Endodermal cell (in vitro differentiated cells): ENCODE measurements around the gene PSD2. TPM values are rescaled to one million over a fixed set of nuclear protein-coding genes. Genes with fewer than 3 reads are reported as not detected.

Experiments
- DNase-seq: peaks from one replicate; pipeline ENCODE4 v3.0.0-alpha.2; 2017
- H3K27ac ChIP-seq: 2 replicates; pipeline ENCODE4 v1.5.1; 2013; ENCODE audit warnings: mild to moderate bottlenecking, low read depth, low read length, moderate library complexity
- H3K27me3 ChIP-seq: 2 replicates; pipeline ENCODE4 v1.6.1; 2013; ENCODE audit warnings: mild to moderate bottlenecking, low read length, moderate library complexity; ENCODE audit not compliant: insufficient read depth, control insufficient read depth, poor library complexity, severe bottlenecking
- H3K36me3 ChIP-seq: 2 replicates; pipeline ENCODE4 v1.7.0; 2013; ENCODE audit warnings: mild to moderate bottlenecking, low read length, moderate library complexity; ENCODE audit not compliant: control insufficient read depth, insufficient read depth
- H3K4me1 ChIP-seq: one replicate; pipeline ENCODE4 v1.7.0; 2013; ENCODE audit warnings: low read length; ENCODE audit not compliant: control insufficient read depth, insufficient read depth
- H3K4me3 ChIP-seq: 2 replicates; pipeline ENCODE4 v1.5.1; 2013; ENCODE audit warnings: mild to moderate bottlenecking, low read length, moderate library complexity
- H3K9ac ChIP-seq: 2 replicates; pipeline ENCODE4 v1.6.1; 2013; ENCODE audit warnings: mild to moderate bottlenecking, low read length, moderate library complexity; ENCODE audit not compliant: poor library complexity, severe bottlenecking; ENCODE audit errors: extremely low read depth
- H3K9me3 ChIP-seq: 2 replicates; pipeline ENCODE4 v1.6.1; 2013; ENCODE audit warnings: mild to moderate bottlenecking, low read length, moderate library complexity; ENCODE audit not compliant: control insufficient read depth
- H3K27ac Mint-ChIP-seq: 2 replicates; pipeline ENCODE4 v1.8.0; 2020; ENCODE audit warnings: mixed read lengths
- H3K27me3 Mint-ChIP-seq: 2 replicates; pipeline ENCODE4 v1.8.0; 2021; ENCODE audit warnings: mild to moderate bottlenecking, mixed read lengths; ENCODE audit not compliant: insufficient read depth
- H3K36me3 Mint-ChIP-seq: 2 replicates; pipeline ENCODE4 v1.8.0; 2020; ENCODE audit warnings: low read depth, mixed read lengths
- H3K4me1 Mint-ChIP-seq: 2 replicates; pipeline ENCODE4 v1.8.0; 2020; ENCODE audit warnings: mixed read lengths
- H3K4me3 Mint-ChIP-seq: 2 replicates; pipeline ENCODE4 v1.8.0; 2020; ENCODE audit warnings: mild to moderate bottlenecking, moderate library complexity, mixed read lengths
- H3K9me3 Mint-ChIP-seq: 2 replicates; pipeline ENCODE4 v1.8.0; 2020; ENCODE audit warnings: mild to moderate bottlenecking, mixed read lengths
- CTCF ChIP-seq: fragments of 200-600 bp; sonication (generic); conservative IDR thresholded peaks from 2 replicates; pipeline ENCODE4 v1.5.0; 2021; ENCODE audit warnings: antibody characterized with exemption, mild to moderate bottlenecking
- WGBS, 2 experiments: methylation state at CpG; one replicate each; pipeline versions ENCODE4 v1.1.5 to v1.1.7; 2013; ENCODE audit warnings: missing lambda C conversion rate in 2 of 2, mixed read lengths in 1 of 2; ENCODE audit not compliant: insufficient coverage in 1 of 2, insufficient read length in 1 of 2; 5-methylcytosine and 5-hydroxymethylcytosine counted together
- total RNA-seq, 2 donors: library from RNA; stranded (reverse); fragmentation: NEBNext Ultra II Directional in 1 of 2; extraction: Animal tissue kit (Norgen Biotek cat#: 25700) in 1 of 2; gene quantifications; 2 replicates in 1 of 2; 3 replicates in 1 of 2; pipeline ENCODE4 v1.2.1, GENCODE V29; 2021

PSD2 gene
- total RNA-seq, 2 donors from 2014 or later: 0.55 to 2.5 TPM

GRCh38 chr5:139875957-139876356 lies 80.3 kb downstream of the PSD2 start:
- Histone ChIP-seq H3K27me3 (no peaks in the 10 kb centered on the region), H3K4me1 (no peaks in the 10 kb centered on the region), H3K9ac (no peak overlapping the region), H3K9me3 (peaks cover 6% of the 10 kb centered on the region), H3K27ac (no peak overlapping the region), H3K4me3 (no peak overlapping the region), H3K36me3 (no peaks in the 10 kb centered on the region)
- H3K36me3 Mint-ChIP-seq: peaks cover 8% of the 10 kb centered on the region
- TF ChIP-seq CTCF: no peak
- H3K27ac Mint-ChIP-seq: no peak overlapping the region
- 64 to 74% methylated on average over 2 of the region's 2 CpGs for WGBS, 2 experiments
- no peaks in the 10 kb centered on the region for H3K4me1 Mint-ChIP-seq
- DNase-seq: no peak
- H3K27me3 Mint-ChIP-seq: peaks cover 19% of the 10 kb centered on the region
- H3K9me3 Mint-ChIP-seq: peaks cover 4% of the 10 kb centered on the region
- no peak overlapping the region for H3K4me3 Mint-ChIP-seq

GRCh38 chr5:139877129-139877597 lies 81.6 kb downstream of the PSD2 start:
- no peaks in the 10 kb centered on the region for H3K27me3 ChIP-seq
- DNase-seq: no peak
- peaks cover 6% of the 10 kb centered on the region for H3K9me3 ChIP-seq
- H3K4me1 ChIP-seq: no peaks in the 10 kb centered on the region
- no peak for TF ChIP-seq CTCF
- Mint-ChIP-seq H3K27ac (no peak overlapping the region), H3K4me3 (no peak overlapping the region), H3K36me3 (peaks cover 8% of the 10 kb centered on the region), H3K4me1 (no peaks in the 10 kb centered on the region), H3K9me3 (peaks cover 4% of the 10 kb centered on the region), H3K27me3 (peaks cover 14% of the 10 kb centered on the region)
- WGBS, 2 experiments: 89% methylated on average over 3 to 6 of the region's 6 CpGs
- no peaks in the 10 kb centered on the region for H3K36me3 ChIP-seq
- no peak overlapping the region for H3K9ac ChIP-seq
- no peak overlapping the region for H3K4me3 ChIP-seq
- H3K27ac ChIP-seq: no peak overlapping the region

DNA sequence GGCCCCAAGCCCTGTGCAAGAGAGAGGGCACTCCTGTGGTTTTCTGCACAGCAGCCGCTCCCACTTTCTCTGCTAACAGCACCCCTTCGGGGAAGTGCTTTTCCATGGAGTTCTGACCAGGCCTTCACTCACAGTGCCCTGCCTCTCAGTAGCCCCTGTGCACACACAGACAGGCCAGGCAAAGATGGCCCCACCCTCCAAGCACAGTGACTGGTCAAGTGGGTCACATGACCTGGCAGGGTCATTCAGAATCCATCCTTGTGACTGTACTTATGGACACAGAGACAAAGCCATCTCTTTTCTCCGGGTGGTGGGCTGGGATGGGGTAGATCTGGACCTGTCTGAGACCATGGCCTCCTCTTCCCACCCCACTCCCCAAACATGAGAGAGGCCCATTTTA lies 82.5 kb downstream of the PSD2 start:
- 90 to 95% methylated on average over 2 to 3 of the region's 3 CpGs for WGBS, 2 experiments

More for the DNA sequence above, 82.5 kb downstream of the PSD2 start:
- Histone ChIP-seq H3K36me3 (no peaks in the 10 kb centered on the region), H3K9ac (no peak overlapping the region), H3K27me3 (no peaks in the 10 kb centered on the region), H3K4me1 (no peaks in the 10 kb centered on the region), H3K9me3 (peaks cover 6% of the 10 kb centered on the region), H3K4me3 (no peak overlapping the region), H3K27ac (no peak overlapping the region)
- TF ChIP-seq CTCF: no peak
- Mint-ChIP-seq H3K9me3 (peaks cover 4% of the 10 kb centered on the region), H3K27ac (no peak overlapping the region), H3K36me3 (peaks cover 8% of the 10 kb centered on the region), H3K27me3 (peaks cover 11% of the 10 kb centered on the region), H3K4me3 (no peak overlapping the region), H3K4me1 (no peaks in the 10 kb centered on the region)
- DNase-seq: no peak
